ENCODE data around the gene HCK. TPM values are rescaled to one million over a fixed set of nuclear protein-coding genes. Genes with fewer than 3 reads are reported as not detected.
A peak's percentile ranks its signal among the peaks of the same experiment; 100 is the strongest.

HCK gene
- total and polyA plus RNA-seq, 2 experiments from 2014 or later: not detected

DNA sequence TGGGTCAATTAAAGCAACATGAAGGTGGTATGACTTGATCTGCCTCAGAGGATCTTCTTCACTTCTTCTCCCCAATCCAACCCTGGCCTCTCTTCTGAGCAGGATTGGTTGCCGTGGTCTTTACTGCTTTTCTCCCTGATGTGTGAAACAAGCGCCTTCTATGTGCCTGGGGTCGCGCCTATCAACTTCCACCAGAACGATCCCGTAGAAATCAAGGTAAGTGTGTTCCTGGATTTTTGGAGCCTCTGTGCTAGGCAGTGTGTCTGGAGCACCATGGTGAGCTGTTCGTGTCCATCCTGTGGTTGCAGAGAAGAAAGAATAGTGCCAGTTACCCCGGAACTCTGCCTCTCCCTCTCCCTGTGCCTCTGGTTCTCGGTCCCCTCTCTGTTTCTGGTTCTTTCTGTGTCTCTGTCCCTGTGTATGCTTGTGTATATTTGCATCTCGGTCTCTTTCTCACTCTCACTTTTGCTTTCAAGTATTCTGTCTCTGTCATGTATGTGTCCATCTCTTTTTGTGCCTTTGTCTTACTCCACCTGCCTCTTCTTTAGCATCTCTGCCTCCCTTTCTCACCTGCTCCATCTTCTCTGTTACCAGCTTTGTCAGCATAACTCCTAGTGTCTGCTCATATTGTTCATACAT is 81.0 kb downstream of the HCK start:
- Histone ChIP-seq H3K4me1 (ENCODE audit: low read depth) (no peaks in the 10 kb centered on the region), H3K27me3 (no peaks in the 10 kb centered on the region), H3K36me3 (peaks cover 15% of the 10 kb centered on the region), H3K4me3 (no peak overlapping the region), H3K27ac (no peak overlapping the region), H3K9me3 (ENCODE audit: low read depth) (no peaks in the 10 kb centered on the region)
- no peak for DNase-seq (ENCODE audit: low read depth in 1 of 2, low spot score in 1 of 2)
- TF ChIP-seq, protein P1, sequence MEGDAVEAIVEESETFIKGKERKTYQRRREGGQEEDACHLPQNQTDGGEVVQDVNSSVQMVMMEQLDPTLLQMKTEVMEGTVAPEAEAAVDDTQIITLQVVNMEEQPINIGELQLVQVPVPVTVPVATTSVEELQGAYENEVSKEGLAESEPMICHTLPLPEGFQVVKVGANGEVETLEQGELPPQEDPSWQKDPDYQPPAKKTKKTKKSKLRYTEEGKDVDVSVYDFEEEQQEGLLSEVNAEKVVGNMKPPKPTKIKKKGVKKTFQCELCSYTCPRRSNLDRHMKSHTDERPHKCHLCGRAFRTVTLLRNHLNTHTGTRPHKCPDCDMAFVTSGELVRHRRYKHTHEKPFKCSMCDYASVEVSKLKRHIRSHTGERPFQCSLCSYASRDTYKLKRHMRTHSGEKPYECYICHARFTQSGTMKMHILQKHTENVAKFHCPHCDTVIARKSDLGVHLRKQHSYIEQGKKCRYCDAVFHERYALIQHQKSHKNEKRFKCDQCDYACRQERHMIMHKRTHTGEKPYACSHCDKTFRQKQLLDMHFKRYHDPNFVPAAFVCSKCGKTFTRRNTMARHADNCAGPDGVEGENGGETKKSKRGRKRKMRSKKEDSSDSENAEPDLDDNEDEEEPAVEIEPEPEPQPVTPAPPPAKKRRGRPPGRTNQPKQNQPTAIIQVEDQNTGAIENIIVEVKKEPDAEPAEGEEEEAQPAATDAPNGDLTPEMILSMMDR (IDR thresholded peaks at IDR 0.05; ENCODE audit: low read depth, low read length): no peak

DNA sequence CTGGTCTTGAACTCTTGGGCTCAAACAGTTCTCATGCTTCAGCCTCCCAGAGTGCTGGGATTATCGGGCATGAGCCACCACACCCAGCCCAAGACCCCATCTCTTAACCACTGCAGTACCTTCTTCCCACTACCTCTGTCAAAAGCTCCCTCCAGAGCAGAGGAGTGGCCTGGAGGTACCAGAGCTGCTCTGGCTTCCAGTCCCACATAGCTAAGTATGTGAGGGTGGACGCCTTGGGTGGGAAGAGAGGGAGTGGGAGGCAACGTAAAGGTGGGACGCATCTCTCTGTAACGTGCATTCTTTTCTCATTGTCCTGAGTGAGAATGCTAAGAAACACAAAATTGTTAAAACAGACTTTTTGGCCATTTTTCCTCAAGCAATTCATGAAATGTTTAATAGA is 82.0 kb downstream of the HCK start:
- Histone ChIP-seq H3K27ac (no peak overlapping the region), H3K27me3 (no peaks in the 10 kb centered on the region), H3K4me3 (no peak overlapping the region), H3K9me3 (ENCODE audit: low read depth) (no peaks in the 10 kb centered on the region), H3K4me1 (ENCODE audit: low read depth) (no peaks in the 10 kb centered on the region), H3K36me3 (peaks cover 20% of the 10 kb centered on the region)
- DNase-seq (ENCODE audit: low read depth in 1 of 2, low spot score in 1 of 2): no peak
- TF ChIP-seq, protein P1 (IDR thresholded peaks at IDR 0.05; ENCODE audit: low read depth, low read length): no peak

DNA sequence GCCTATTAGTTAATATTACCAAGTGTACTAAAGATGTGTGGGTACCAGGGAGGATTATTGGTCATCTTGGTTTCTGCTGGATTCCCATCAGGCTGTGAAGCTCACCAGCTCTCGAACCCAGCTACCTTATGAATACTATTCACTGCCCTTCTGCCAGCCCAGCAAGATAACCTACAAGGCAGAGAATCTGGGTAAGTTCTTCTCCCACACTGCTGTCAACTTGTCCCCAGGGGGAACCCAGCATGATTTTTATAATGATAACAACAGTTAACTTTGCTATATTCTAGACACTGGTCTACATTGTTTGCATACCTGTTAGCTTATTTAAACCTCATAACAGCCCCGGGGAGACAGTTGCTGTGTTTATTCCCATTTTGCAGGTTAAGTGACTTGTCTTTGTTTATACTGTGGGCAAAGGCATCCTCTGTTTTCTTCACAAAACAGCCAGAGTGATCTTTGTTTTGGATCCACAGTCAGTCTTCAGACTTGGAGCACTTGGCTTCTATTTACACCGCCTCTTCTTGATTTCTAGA is 84.0 kb downstream of the HCK start:
- Histone ChIP-seq H3K27me3 (no peaks in the 10 kb centered on the region), H3K9me3 (ENCODE audit: low read depth) (no peaks in the 10 kb centered on the region), H3K36me3 (peaks cover 27% of the 10 kb centered on the region), H3K4me3 (no peak overlapping the region), H3K27ac (peak overlapping the region; percentile 10), H3K4me1 (ENCODE audit: low read depth) (no peaks in the 10 kb centered on the region)
- TF ChIP-seq, protein P1 (IDR thresholded peaks at IDR 0.05; ENCODE audit: low read depth, low read length): no peak
- no peak for DNase-seq (ENCODE audit: low read depth in 1 of 2, low spot score in 1 of 2)

- no peak for DNase-seq (ENCODE audit: low read depth in 1 of 2, low spot score in 1 of 2)
- TF ChIP-seq, protein P1 (IDR thresholded peaks at IDR 0.05; ENCODE audit: low read depth, low read length): no peak
- Histone ChIP-seq H3K27ac (no peak overlapping the region), H3K4me1 (ENCODE audit: low read depth) (no peaks in the 10 kb centered on the region), H3K27me3 (no peaks in the 10 kb centered on the region), H3K36me3 (peaks cover 47% of the 10 kb centered on the region), H3K4me3 (no peak overlapping the region), H3K9me3 (ENCODE audit: low read depth) (no peaks in the 10 kb centered on the region)
These were observed 86.9 kb downstream of the HCK start for GRCh38 chr20:32138921-32139320.

DNA sequence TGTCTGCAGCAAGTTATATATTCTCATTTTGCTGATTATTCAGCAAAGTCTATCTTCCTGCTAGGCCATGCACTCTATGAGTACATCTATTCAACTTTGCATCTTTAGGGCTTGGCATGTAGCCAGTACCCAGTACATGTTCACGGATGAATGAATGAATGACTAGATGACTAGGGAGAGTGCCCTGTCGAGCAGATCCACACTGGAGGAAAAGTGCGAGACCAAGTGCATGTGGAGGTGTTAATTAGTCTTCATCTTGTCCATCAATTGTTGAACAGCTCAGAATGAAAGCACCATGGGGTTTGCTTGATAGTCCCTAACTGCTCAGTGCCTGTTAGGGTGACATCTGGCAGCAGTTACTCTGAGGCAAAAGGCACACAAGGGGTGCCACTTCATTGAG is 87.9 kb downstream of the HCK start:
- H3K27ac ChIP-seq: no peak overlapping the region
- H3K9me3 ChIP-seq (ENCODE audit: low read depth): no peaks in the 10 kb centered on the region
- H3K4me1 ChIP-seq (ENCODE audit: low read depth): no peaks in the 10 kb centered on the region
- TF ChIP-seq, protein P1 (IDR thresholded peaks at IDR 0.05; ENCODE audit: low read depth, low read length): no peak
- H3K27me3 ChIP-seq: no peaks in the 10 kb centered on the region
- DNase-seq (ENCODE audit: low read depth in 1 of 2, low spot score in 1 of 2): no peak
- H3K36me3 ChIP-seq: peaks cover 56% of the 10 kb centered on the region
- H3K4me3 ChIP-seq: no peak overlapping the region
